Measurements from ENCODE around the gene TOR3A. TPM values are rescaled to one million over a fixed set of nuclear protein-coding genes. Genes with fewer than 3 reads are reported as not detected.

The TOR3A gene
- polyA plus RNA-seq, 1 experiment: 30.8 TPM

DNA sequence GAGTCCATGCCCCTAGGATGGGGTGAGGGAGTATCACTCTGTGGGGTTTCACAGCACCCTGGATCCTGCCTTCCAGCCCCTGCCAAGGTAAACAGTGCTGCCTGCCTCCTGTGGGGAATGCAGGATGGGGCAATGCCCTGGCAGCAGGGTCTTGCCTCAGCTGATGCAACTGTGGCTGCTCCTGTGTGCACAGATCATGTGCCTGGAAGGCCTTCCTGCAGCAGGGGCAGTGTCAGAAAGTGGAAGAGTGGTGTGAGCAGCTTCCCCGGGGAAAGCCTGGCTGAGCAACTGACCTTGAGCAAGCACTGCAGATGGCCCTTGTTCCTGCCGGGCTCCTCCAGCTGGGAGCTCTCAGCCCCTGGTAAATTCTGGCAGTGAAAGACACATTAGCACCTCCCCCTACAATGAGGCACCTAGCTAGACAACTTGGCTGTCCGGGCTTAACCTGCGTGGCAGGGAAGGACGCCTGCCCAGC is 9.9 kb downstream of the TOR3A start:
- TF ChIP-seq CTCF (IDR thresholded peaks at IDR 0.05; ENCODE audit: insufficient read depth, low read depth, low read length): no peak
- no peak overlapping the region for H3K4me3 ChIP-seq (ENCODE audit: low read depth, low read length)
- DNase-seq (ENCODE audit: low read depth): no peak
- ChIA-PET CTCF (interaction anchor here (0.8 to 1.6 kb wide), 4 partner anchors 14 to 279 kb away, joined by 3 to 7 read pairs (median 5); no protein-coding TSS in a partner anchor), POLR2A (no interaction called here)
- H3K36me3 ChIP-seq (ENCODE audit: control insufficient read depth, insufficient read depth, low read length): peaks cover 21% of the 10 kb centered on the region
- no peaks in the 10 kb centered on the region for H3K27me3 ChIP-seq (ENCODE audit: control insufficient read depth, insufficient read depth, low read length)

- CTCF ChIA-PET: interaction anchor here (0.9 to 1.6 kb wide), 5 partner anchors 10 to 277 kb away, joined by 3 to 4 read pairs (median 4); no protein-coding TSS in a partner anchor
- no peaks in the 10 kb centered on the region for H3K27me3 ChIP-seq (ENCODE audit: control insufficient read depth, insufficient read depth, low read length)
- no peak for DNase-seq (ENCODE audit: low read depth)
- TF ChIP-seq CTCF (IDR thresholded peaks at IDR 0.05; ENCODE audit: insufficient read depth, low read depth, low read length): no peak
- no peak overlapping the region for H3K4me3 ChIP-seq (ENCODE audit: low read depth, low read length)
- POLR2A ChIA-PET: interaction anchor here (0.6 kb wide), 1 partner anchor 923 kb away, joined by 5 read pairs; no protein-coding TSS in a partner anchor
- H3K36me3 ChIP-seq (ENCODE audit: control insufficient read depth, insufficient read depth, low read length): peaks cover 26% of the 10 kb centered on the region
Measured at GRCh38 chr1:179092896-179093461, 11.1 kb downstream of the TOR3A start.

- no peak overlapping the region for H3K4me3 ChIP-seq (ENCODE audit: low read depth, low read length)
- no peaks in the 10 kb centered on the region for H3K27me3 ChIP-seq (ENCODE audit: control insufficient read depth, insufficient read depth, low read length)
- DNase-seq (ENCODE audit: low read depth): no peak
- POLR2A ChIA-PET: no interaction called here
- no peak for TF ChIP-seq CTCF (IDR thresholded peaks at IDR 0.05; ENCODE audit: insufficient read depth, low read depth, low read length)
- peaks cover 24% of the 10 kb centered on the region for H3K36me3 ChIP-seq (ENCODE audit: control insufficient read depth, insufficient read depth, low read length)
- CTCF ChIA-PET: interaction anchor here (1.6 kb wide), 1 partner anchor 15 kb away, joined by 3 read pairs; no protein-coding TSS in a partner anchor
Measured at GRCh38 chr1:179094818-179095217, 12.9 kb downstream of the TOR3A start.

- no peak for DNase-seq (ENCODE audit: low read depth)
- Histone ChIP-seq H3K4me3 (ENCODE audit: low read depth, low read length) (no peak overlapping the region), H3K36me3 (ENCODE audit: control insufficient read depth, insufficient read depth, low read length) (peaks cover 23% of the 10 kb centered on the region), H3K27me3 (ENCODE audit: control insufficient read depth, insufficient read depth, low read length) (no peaks in the 10 kb centered on the region)
- ChIA-PET POLR2A (interaction anchor here (0.6 kb wide), 1 partner anchor 104 kb away, joined by 4 read pairs; no protein-coding TSS in a partner anchor), CTCF (interaction anchor here (0.9 to 2.3 kb wide), 3 partner anchors 9 to 16 kb away, joined by 3 to 9 read pairs (median 3); no protein-coding TSS in a partner anchor)
- TF ChIP-seq CTCF (IDR thresholded peaks at IDR 0.05; ENCODE audit: insufficient read depth, low read depth, low read length): no peak
Measured at GRCh38 chr1:179095377-179095776, 13.5 kb downstream of the TOR3A start.

DNA sequence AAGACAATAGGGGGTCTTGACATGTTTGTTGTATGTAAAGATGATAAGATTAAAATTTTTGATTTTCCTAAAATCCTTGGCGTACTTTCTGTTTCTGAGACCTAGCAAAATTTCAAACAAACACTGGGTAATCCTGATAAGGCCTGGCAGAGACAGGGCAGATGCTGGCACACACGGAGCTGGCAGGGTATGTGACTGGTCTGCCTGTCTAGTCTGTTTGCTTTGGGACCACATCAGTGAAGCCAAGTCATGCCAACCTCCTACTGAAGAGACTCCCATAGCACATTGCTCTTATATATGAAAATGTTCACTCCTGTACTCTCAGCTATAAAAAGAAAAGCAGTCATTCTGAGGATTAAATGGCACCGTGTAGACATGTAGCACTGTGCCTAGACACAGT is 14.1 kb downstream of the TOR3A start:
- POLR2A ChIA-PET: interaction anchor here (0.6 kb wide), 1 partner anchor 103 kb away, joined by 4 read pairs; no protein-coding TSS in a partner anchor
- no peaks in the 10 kb centered on the region for H3K27me3 ChIP-seq (ENCODE audit: control insufficient read depth, insufficient read depth, low read length)
- TF ChIP-seq CTCF (IDR thresholded peaks at IDR 0.05; ENCODE audit: insufficient read depth, low read depth, low read length): no peak
- CTCF ChIA-PET: interaction anchor here (0.9 to 2.3 kb wide), 4 partner anchors 9 to 25 kb away, joined by 3 to 9 read pairs (median 4); no protein-coding TSS in a partner anchor
- no peak for DNase-seq (ENCODE audit: low read depth)
- H3K36me3 ChIP-seq (ENCODE audit: control insufficient read depth, insufficient read depth, low read length): peaks cover 21% of the 10 kb centered on the region
- no peak overlapping the region for H3K4me3 ChIP-seq (ENCODE audit: low read depth, low read length)
